Renal pelvis (tissue), 4 donors: Measurements from ENCODE around the gene TBC1D14. TPM values are rescaled to one million over a fixed set of nuclear protein-coding genes. Genes with fewer than 3 reads are reported as not detected.

Experiments
- DNase-seq: peaks from one replicate; pipeline ENCODE4 v3.0.0-alpha.2; 2013
- polyA plus RNA-seq, 3 donors: library from polyadenylated mRNA; unstranded; fragments of 120-200 nt; gene quantifications; one replicate each; pipeline ENCODE4 v1.2.1, GENCODE V29; 2013; ENCODE audit not compliant: insufficient read length in 3 of 3

Gene TBC1D14
- polyA plus RNA-seq, 3 donors, result 61.3 to 68.0 (median 67.4) TPM

- DNase-seq, result no peak
Measured at GRCh38 chr4:7052923-7053715, 143.5 kb downstream of the TBC1D14 start.

GRCh38 chr4:7054106-7054880 is 144.7 kb downstream of the TBC1D14 start:
- DNase-seq, result no peak

- no peak for DNase-seq
Measured at GRCh38 chr4:7055111-7055989, 145.7 kb downstream of the TBC1D14 start.

- DNase-seq, result no peak
Measured at GRCh38 chr4:7055990-7056325, 146.3 kb downstream of the TBC1D14 start.

GRCh38 chr4:7058792-7059191 is 149.2 kb downstream of the TBC1D14 start:
- DNase-seq, result no peak

GRCh38 chr4:7059662-7060061 is 150.0 kb downstream of the TBC1D14 start:
- DNase-seq, result no peak

GRCh38 chr4:7060346-7061150 is 150.9 kb downstream of the TBC1D14 start:
- DNase-seq, result no peak

- no peak for DNase-seq
Measured at GRCh38 chr4:7061815-7062214, 152.2 kb downstream of the TBC1D14 start.

GRCh38 chr4:7062816-7063215 is 153.2 kb downstream of the TBC1D14 start:
- DNase-seq, result no peak

- no peak for DNase-seq
Measured at GRCh38 chr4:7063362-7063761, 153.7 kb downstream of the TBC1D14 start.

GRCh38 chr4:7066006-7066405 is 156.4 kb downstream of the TBC1D14 start:
- DNase-seq, result no peak

GRCh38 chr4:7066493-7066892 is 156.9 kb downstream of the TBC1D14 start:
- DNase-seq, result no peak

GRCh38 chr4:7067126-7067451 is 157.5 kb downstream of the TBC1D14 start:
- DNase-seq, result no peak

GRCh38 chr4:7067452-7068278 is 158.0 kb downstream of the TBC1D14 start, which contains the start of gene GRPEL1:
GRPEL1 (minus strand) TSS chr4:7068064; CDS start chr4:7068032, 32 bp downstream.
- peak; percentile 99 for DNase-seq

GRCh38 chr4:7068279-7068842 is 158.7 kb downstream of the TBC1D14 start:
- DNase-seq, result no peak

- DNase-seq, result no peak
Measured at GRCh38 chr4:7068883-7069282, 159.3 kb downstream of the TBC1D14 start.

GRCh38 chr4:7070729-7071511 is 161.3 kb downstream of the TBC1D14 start:
- peak; percentile 71 for DNase-seq

- no peak for DNase-seq
Measured at GRCh38 chr4:7073059-7073458, 163.4 kb downstream of the TBC1D14 start.
